K562 (cell line): ENCODE measurements around the gene SOX6. TPM values are rescaled to one million over a fixed set of nuclear protein-coding genes. Genes with fewer than 3 reads are reported as not detected.

ENCODE experiments used
- ATAC-seq: fragments of 200-7000 bp; cut with Tn5 transposase; 3 replicates; pipeline ENCODE4 v1.9.1; 2020; ENCODE audit warnings: moderate library complexity
- BruUV-seq: library from RNA; stranded (reverse); fragments of 400-500 nt; replicated peaks from 2 replicates; lab custom pipeline; 2021; lab: Mats Ljungman, UMichigan
- CTCF ChIA-PET: fragments of 300-600 bp; formaldehyde crosslinking; extraction: SDS; loops from one replicate; lab custom pipeline; 2021; ENCODE audit warnings: low intra/inter-chr PET ratio; lab: Yijun Ruan, JAX
- POLR2A ChIA-PET: fragments of 300-600, 350-650 bp; sonication (Branson Sonifier 250); formaldehyde crosslinking; extraction: SDS; loops from one replicate; lab custom pipeline; 2021; ENCODE audit warnings: antibody characterized with exemption, inconsistent platforms; lab: Yijun Ruan, JAX
- DNase-seq, 4 experiments: peaks; one replicate each; pipeline versions ENCODE4 v3.0.0 to v3.0.0-alpha.2; 2011 to 2018; ENCODE audit warnings: low spot score in 3 of 4, mixed read lengths in 3 of 4; ENCODE audit errors: extremely low read depth in 1 of 4
- FAIRE-seq: peaks from 2 replicates; lab custom pipeline; 2011; peaks lifted over from hg19 to GRCh38; lab: Jason Lieb, UNC
- H2AFZ ChIP-seq: 2 replicates; pipeline ENCODE4 v1.6.0; 2011; ENCODE audit warnings: low read depth, low read length, control low read depth, inconsistent platforms
- H3K27ac ChIP-seq: fragments of 200-600 bp; 3 replicates; pipeline ENCODE4 v1.8.0; 2011; ENCODE audit warnings: low read depth, mild to moderate bottlenecking, control low read depth, inconsistent platforms, low read length, moderate library complexity, mixed read lengths; ENCODE audit errors: extremely low read depth
- H3K27me3 ChIP-seq, 2 experiments: fragments of 300-600 bp in 1 of 2; 2 replicates in 1 of 2; 3 replicates in 1 of 2; pipeline versions ENCODE4 v1.6.0 to v1.8.0; 2011; ENCODE audit warnings: inconsistent platforms in 2 of 2, low read length in 2 of 2, mild to moderate bottlenecking in 1 of 2, mixed read lengths in 1 of 2, moderate library complexity in 1 of 2; ENCODE audit not compliant: control insufficient read depth in 2 of 2, insufficient read depth in 2 of 2
- H3K36me3 ChIP-seq: fragments of 300-600 bp; 3 replicates; pipeline ENCODE4 v1.8.0; 2011; ENCODE audit warnings: mild to moderate bottlenecking, low read length, inconsistent platforms; ENCODE audit not compliant: control insufficient read depth, insufficient read depth
- H3K4me1 ChIP-seq, 2 experiments: fragments of 200-600 bp in 1 of 2; replicated peaks in 1 of 2; 2 replicates in 1 of 2; 3 replicates in 1 of 2; pipeline versions ENCODE4 v1.5.1 to v1.8.0; 2011; ENCODE audit warnings: inconsistent platforms in 2 of 2, low read length in 2 of 2, mild to moderate bottlenecking in 1 of 2, mixed read lengths in 1 of 2, moderate library complexity in 1 of 2; ENCODE audit not compliant: control insufficient read depth in 2 of 2, insufficient read depth in 2 of 2
- H3K4me2 ChIP-seq: 2 replicates; pipeline ENCODE4 v1.6.1; 2011; ENCODE audit warnings: low read length, control low read depth, inconsistent platforms, mixed read lengths; ENCODE audit not compliant: insufficient read depth
- H3K4me3 ChIP-seq: fragments of 200-600 bp; sonication (generic), shearing (Covaris generic); 2 replicates; pipeline ENCODE4 v1.5.1; 2016; ENCODE audit warnings: control low read depth, inconsistent platforms
- H3K79me2 ChIP-seq: fragments of 200-600 bp; 3 replicates; pipeline ENCODE4 v1.8.0; 2011; ENCODE audit warnings: low read length, inconsistent platforms; ENCODE audit not compliant: control insufficient read depth, insufficient read depth
- H3K9ac ChIP-seq, 2 experiments: 2 replicates each; pipeline versions ENCODE4 v1.6.0 to v1.6.1; 2011; ENCODE audit warnings: low read depth in 2 of 2, low read length in 2 of 2, control low read depth in 1 of 2, inconsistent platforms in 1 of 2, mild to moderate bottlenecking in 1 of 2, mixed read lengths in 1 of 2; ENCODE audit not compliant: insufficient read depth in 1 of 2
- H3K9me1 ChIP-seq: one replicate; pipeline ENCODE4 v1.6.0; 2011; ENCODE audit warnings: inconsistent platforms, mild to moderate bottlenecking, low read length, moderate library complexity; ENCODE audit not compliant: control insufficient read depth, insufficient read depth
- H3K9me3 ChIP-seq: replicated peaks from 2 replicates; pipeline ENCODE4 v1.5.1; 2011; ENCODE audit warnings: low read depth, low read length, inconsistent platforms; ENCODE audit not compliant: control insufficient read depth, insufficient read depth
- H4K20me1 ChIP-seq: replicated peaks from 2 replicates; pipeline ENCODE4 v1.6.1; 2011; ENCODE audit warnings: low read length, inconsistent platforms, mixed read lengths; ENCODE audit not compliant: control insufficient read depth, insufficient read depth
- CHD4 ChIP-seq: fragments of 200-600 bp; sonication (generic); IDR thresholded peaks from 3 replicates; pipeline ENCODE4 v1.6.1; 2012; ENCODE audit warnings: low read depth, mild to moderate bottlenecking, mixed read lengths, low read length, inconsistent platforms; ENCODE audit not compliant: insufficient read depth, insufficient replicate concordance, poor library complexity, severe bottlenecking
- KLF13 ChIP-seq: fragments of 450-650 bp; IDR thresholded peaks from 2 replicates; pipeline ENCODE4 v1.6.1; 2016; ENCODE audit warnings: missing genetic modification characterization, low read depth, mild to moderate bottlenecking, missing compliant biosample characterization, moderate library complexity, borderline replicate concordance
- MTF1 ChIP-seq: fragments of 250-450 bp; sonication (Bioruptor Pico); IDR thresholded peaks from 2 replicates; pipeline ENCODE4 v1.9.0; 2021; ENCODE audit warnings: moderate library complexity, mild to moderate bottlenecking, inconsistent platforms, borderline replicate concordance
- NFE2 ChIP-seq: IDR thresholded peaks from 2 replicates; pipeline ENCODE4 v1.6.1; 2014; ENCODE audit warnings: antibody characterized with exemption, low read depth
- PTRF ChIP-seq: fragments of 450-650 bp; IDR thresholded peaks from 2 replicates; pipeline ENCODE4 v1.6.1; 2016; ENCODE audit warnings: mild to moderate bottlenecking, missing genetic modification characterization, missing compliant biosample characterization
- ZFX ChIP-seq: sonication (generic); formaldehyde crosslinking; IDR thresholded peaks from 2 replicates; pipeline ENCODE4 v1.8.0; 2022; ENCODE audit warnings: mild to moderate bottlenecking, missing genetic modification reagents, moderate library complexity
- ZNF24 ChIP-seq: fragments of 450-650 bp; IDR thresholded peaks from 2 replicates; pipeline ENCODE4 v1.6.1; 2016
- ZNF589 ChIP-seq: fragments of 200-800 bp; sonication (Bioruptor generic); IDR thresholded peaks from 2 replicates; pipeline ENCODE4 v1.6.1; 2016; ENCODE audit warnings: low read depth, missing genetic modification characterization, missing compliant biosample characterization
- ZNF592 ChIP-seq: fragments of 450-650 bp; IDR thresholded peaks from 2 replicates; pipeline ENCODE4 v1.6.1; 2017; ENCODE audit warnings: antibody characterized with exemption, mild to moderate bottlenecking
- WGBS: fragments of 100-300 bp; shearing (Covaris generic); methylation state at CpG from one replicate; pipeline ENCODE4 v1.1.6; 2016; ENCODE audit warnings: low coverage, mixed read lengths; ENCODE audit not compliant: insufficient coverage; ENCODE audit errors: missing lambda C conversion rate; 5-methylcytosine and 5-hydroxymethylcytosine counted together
- in situ Hi-C: fragments of 300-500 bp; cut with MboI; formaldehyde crosslinking; loops from 4 replicates; pipeline ENCODE4 v1.15.0; 2018; ENCODE audit warnings: inconsistent platforms, mixed read lengths
- intact Hi-C: fragments of 100-400 bp; cut with micrococcal nuclease; formaldehyde crosslinking; loops from 2 replicates; pipeline ENCODE4 v1.14.2; 2022
- polyA plus RNA-seq, 8 experiments: library from polyadenylated mRNA; depleted of rRNA in 4 of 8; stranded (reverse) in 5 of 8; unstranded in 3 of 8; fragments of >200 nt; fragmentation: Nextera tagmentation in 2 of 8; fragmentation: Illumina TruSeq in 1 of 8; extraction: Ambion mirVana in 2 of 8; extraction: Trizol in 1 of 8; gene quantifications; 2 replicates each; pipeline versions ENCODE4 v1.2.1 to v1.2.3, GENCODE V29; 2011 to 2014; ENCODE audit warnings: inconsistent platforms in 1 of 8, missing spikeins in 1 of 8
- total RNA-seq, 7 experiments: library from RNA; depleted of rRNA in 6 of 7; stranded (reverse); fragments of >200 nt in 6 of 7; fragmentation: Illumina TruSeq in 2 of 7; extraction: Trizol in 2 of 7; gene quantifications; 2 replicates each; pipeline versions ENCODE4 v1.2.1 to v1.2.3, GENCODE V29; 2011 to 2021; ENCODE audit warnings: low replicate concordance in 1 of 7

Gene SOX6
- total and polyA plus RNA-seq, 9 of the 15 experiments (the other 6 are each of a cell fraction or from before 2014, with no cell fraction given) = 0.89 to 8.7 (median 5.7) TPM

- TF ChIP-seq KLF13 (tag) = no peak
These were observed 66.8 kb downstream of the SOX6 start (continued) for GRCh38 chr11:16289541-16289940.

GRCh38 chr11:16287630-16288280 is 68.6 kb downstream of the SOX6 start:
- POLR2A ChIA-PET = no interaction called here
- H3K4me2 ChIP-seq = no peak overlapping the region
- H3K9me1 ChIP-seq = no peaks in the 10 kb centered on the region
- no peaks in the 10 kb centered on the region for H3K9me3 ChIP-seq
- no peaks in the 10 kb centered on the region for H3K36me3 ChIP-seq
- H2AFZ ChIP-seq = peak overlapping the region; percentile 3; the same call in 1 of the 2 replicates
- WGBS = 72% methylated on average over 3 of the region's 3 CpGs
- intact Hi-C loops = loop anchor here (10.0 kb wide), 1 partner anchor 323 kb away; no protein-coding TSS in a partner anchor
- no peak for TF ChIP-seq NFE2
- no peak for TF ChIP-seq MTF1 (CRISPR knock-in tag)
- TF ChIP-seq ZFX (CRISPR knock-in tag) = no peak
- TF ChIP-seq PTRF (tag) = no peak
- no peak for TF ChIP-seq ZNF589 (CRISPR knock-in tag)
- TF ChIP-seq ZNF592 = no peak
- no peak for TF ChIP-seq ZNF24
- TF ChIP-seq CHD4 = no peak
- TF ChIP-seq, all 486 proteins: peak for 0
- CTCF ChIA-PET = no interaction called here
- no peaks in the 10 kb centered on the region for H3K27me3 ChIP-seq
- 0 out of 3 replicates have a peak, but pooled peaks cover 2% of the 10 kb centered on the region for H3K79me2 ChIP-seq
- H3K4me3 ChIP-seq = no peak overlapping the region
- H3K4me1 ChIP-seq = peaks cover 0 to 14% of the 10 kb centered on the region in 2 experiments; a peak in 4 of 5 replicates
- FAIRE-seq (no peak), ATAC-seq (no peak), DNase-seq (no peak)
- BruUV-seq = no TSS peak
- no peak overlapping the region for H3K9ac ChIP-seq
- H4K20me1 ChIP-seq = no peaks in the 10 kb centered on the region
- in situ Hi-C loops = no loop called here
- no peak overlapping the region for H3K27ac ChIP-seq
